HepG2 (cell line): Measurements from ENCODE around the gene ABHD4. TPM values are rescaled to one million over a fixed set of nuclear protein-coding genes. Genes with fewer than 3 reads are reported as not detected.

Experiments
- ATAC-seq: fragments of 200-7000 bp; cut with Tn5 transposase; 3 replicates; pipeline ENCODE4 v1.9.1; 2020; ENCODE audit warnings: mild to moderate bottlenecking, moderate library complexity
- Bru-seq: library from RNA; stranded (reverse); fragments of 400-500 nt; gene quantifications from one replicate; lab custom pipeline; 2021; lab: Mats Ljungman, UMichigan
- BruChase-seq, 2 experiments: library from RNA; stranded (reverse); fragments of 400-500 nt; gene quantifications; one replicate each; lab custom pipeline; 2021; lab: Mats Ljungman, UMichigan
- BruUV-seq: library from RNA; stranded (reverse); fragments of 400-500 nt; replicated peaks from 2 replicates; lab custom pipeline; 2021; lab: Mats Ljungman, UMichigan
- CTCF ChIA-PET: fragments of 300-600 bp; formaldehyde crosslinking; extraction: SDS; loops from one replicate; lab custom pipeline; 2021; ENCODE audit warnings: low total read pairs, inconsistent platforms, low intra/inter-chr PET ratio; lab: Yijun Ruan, JAX
- POLR2A ChIA-PET: fragments of 350-600 bp; sonication (Branson Sonifier 250); formaldehyde crosslinking; loops from one replicate; lab custom pipeline; 2020; ENCODE audit warnings: antibody characterized with exemption, inconsistent platforms; lab: Yijun Ruan, JAX
- DNase-seq: peaks from one replicate; pipeline ENCODE4 v3.0.0-alpha.2; 2015; ENCODE audit warnings: low spot score
- FAIRE-seq: peaks from 3 replicates; lab custom pipeline; 2011; peaks lifted over from hg19 to GRCh38; lab: Jason Lieb, UNC
- H2AFZ ChIP-seq: one replicate; pipeline ENCODE4 v1.6.1; 2011; ENCODE audit warnings: low read length, inconsistent platforms
- H3K27ac ChIP-seq: fragments of 300-600 bp; 3 replicates; pipeline ENCODE4 v1.8.0; 2011; ENCODE audit warnings: mixed run types, mild to moderate bottlenecking, mixed read lengths, low read length, inconsistent platforms; ENCODE audit not compliant: insufficient read depth; ENCODE audit errors: extremely low read length
- H3K27me3 ChIP-seq, 2 experiments: fragments of 200-600 bp in 1 of 2; 2 replicates in 1 of 2; 3 replicates in 1 of 2; pipeline versions ENCODE4 v1.6.0 to v1.8.0; 2011; ENCODE audit warnings: low read length in 2 of 2, mild to moderate bottlenecking in 2 of 2, moderate library complexity in 2 of 2, inconsistent platforms in 1 of 2; ENCODE audit not compliant: insufficient read depth in 2 of 2, control insufficient read depth in 1 of 2
- H3K36me3 ChIP-seq, 2 experiments: fragments of 200-600 bp in 1 of 2; replicated peaks in 1 of 2; 2 replicates in 1 of 2; 3 replicates in 1 of 2; pipeline versions ENCODE4 v1.5.1 to v1.8.0; 2011; ENCODE audit warnings: low read length in 2 of 2, inconsistent platforms in 1 of 2; ENCODE audit not compliant: insufficient read depth in 2 of 2, control insufficient read depth in 1 of 2
- H3K4me1 ChIP-seq: 2 replicates; pipeline ENCODE4 v1.5.1; 2012; ENCODE audit warnings: low read length, inconsistent platforms; ENCODE audit not compliant: insufficient read depth
- H3K4me2 ChIP-seq: 2 replicates; pipeline ENCODE4 v1.6.0; 2011; ENCODE audit warnings: low read depth, low read length, inconsistent platforms
- H3K4me3 ChIP-seq, 3 experiments: fragments of 200-600 bp in 1 of 3; sonication (generic), shearing (Covaris generic) in 1 of 3; replicated peaks in 1 of 3; 2 replicates each; pipeline ENCODE4 v1.5.1; 2011 to 2016; ENCODE audit warnings: low read length in 3 of 3, inconsistent platforms in 2 of 3, low read depth in 2 of 3, mild to moderate bottlenecking in 2 of 3, control low read depth in 1 of 3, mixed read lengths in 1 of 3; ENCODE audit not compliant: insufficient read depth in 1 of 3
- H3K79me2 ChIP-seq: one replicate; pipeline ENCODE4 v1.6.1; 2011; ENCODE audit warnings: low read length, inconsistent platforms; ENCODE audit not compliant: insufficient read depth
- H3K9ac ChIP-seq: 2 replicates; pipeline ENCODE4 v1.6.0; 2011; ENCODE audit warnings: mild to moderate bottlenecking, low read depth, low read length, inconsistent platforms; ENCODE audit not compliant: insufficient read depth
- H3K9me3 ChIP-seq: 2 replicates; pipeline ENCODE4 v1.5.1; 2012; ENCODE audit warnings: mild to moderate bottlenecking, low read length
- H4K20me1 ChIP-seq: 2 replicates; pipeline ENCODE4 v1.6.0; 2011; ENCODE audit warnings: inconsistent platforms, mild to moderate bottlenecking, low read length, moderate library complexity; ENCODE audit not compliant: insufficient read depth
- RARA ChIP-seq: IDR thresholded peaks from 2 replicates; pipeline ENCODE4 v1.6.1; 2016; ENCODE audit warnings: missing genetic modification reagents, missing compliant biosample characterization
- RBFOX2 ChIP-seq: fragments of 200-400 bp; formaldehyde crosslinking; IDR thresholded peaks from 2 replicates; pipeline ENCODE4 v1.6.1; 2017; ENCODE audit warnings: low read depth, mild to moderate bottlenecking, low read length
- WGBS: methylation state at CpG from one replicate; pipeline ENCODE4 v1.1.6; 2017; ENCODE audit warnings: low lambda C conversion rate; 5-methylcytosine and 5-hydroxymethylcytosine counted together
- in situ Hi-C: cut with HindIII; loops from 2 replicates; pipeline ENCODE4 v1.10.0; 2017; ENCODE audit warnings: low pct_unique_long_range_greater_than_20kb; ENCODE audit not compliant: extremely low pct_ligation_motif_present
- intact Hi-C: fragments of 100-400 bp; cut with micrococcal nuclease; formaldehyde crosslinking; loops from one replicate; pipeline ENCODE4 v1.10.0; 2022; ENCODE audit not compliant: unreplicated experiment
- long read RNA-seq, 2 experiments: library from RNA in 1 of 2; library from polyadenylated mRNA in 1 of 2; stranded (forward) in 1 of 2; unstranded in 1 of 2; transcript quantifications; one replicate each; pipeline ENCODE4 v2.0.0, GENCODE V29; 2019 to 2022
- polyA minus RNA-seq, 3 experiments: library from RNA; depleted of rRNA, polyadenylated mRNA; stranded (reverse); fragments of >200 nt; gene quantifications; 2 replicates each; pipeline ENCODE4 v1.2.3, GENCODE V29; 2011; ENCODE audit warnings: low replicate concordance in 1 of 3
- polyA plus RNA-seq, 8 experiments: library from polyadenylated mRNA; depleted of rRNA in 3 of 8; stranded (reverse) in 7 of 8; unstranded in 1 of 8; fragments of >200 nt; fragmentation: Illumina TruSeq in 4 of 8; extraction: Trizol in 4 of 8; gene quantifications; 2 replicates each; pipeline versions ENCODE4 v1.2.1 to v1.2.3, GENCODE V29; 2011 to 2016; ENCODE audit warnings: low read depth in 4 of 8, missing spikeins in 1 of 8, mixed read lengths in 1 of 8; ENCODE audit not compliant: insufficient read depth in 1 of 8
- total RNA-seq, 5 experiments: library from RNA; depleted of rRNA; stranded (reverse); fragments of >200 nt; fragmentation: Illumina TruSeq; extraction: Trizol; gene quantifications; 2 replicates each; pipeline ENCODE4 v1.2.3, GENCODE V29; 2016; ENCODE audit warnings: low read depth in 1 of 5
- TF ChIP-seq, protein P1 (sequence below), 2 experiments: fragments of 450-650 bp in 1 of 2; sonication (generic) in 1 of 2; formaldehyde crosslinking; IDR thresholded peaks; 2 replicates each; pipeline versions ENCODE4 v1.5.0 to v1.8.0; 2020 to 2022; ENCODE audit warnings: mild to moderate bottlenecking in 1 of 2, missing genetic modification reagents in 1 of 2
- TF ChIP-seq, protein P2 (sequence below): sonication (generic); formaldehyde crosslinking; IDR thresholded peaks from 2 replicates; pipeline ENCODE4 v1.4.0; 2020; ENCODE audit warnings: mild to moderate bottlenecking, missing genetic modification reagents

The ABHD4 gene, protein sequence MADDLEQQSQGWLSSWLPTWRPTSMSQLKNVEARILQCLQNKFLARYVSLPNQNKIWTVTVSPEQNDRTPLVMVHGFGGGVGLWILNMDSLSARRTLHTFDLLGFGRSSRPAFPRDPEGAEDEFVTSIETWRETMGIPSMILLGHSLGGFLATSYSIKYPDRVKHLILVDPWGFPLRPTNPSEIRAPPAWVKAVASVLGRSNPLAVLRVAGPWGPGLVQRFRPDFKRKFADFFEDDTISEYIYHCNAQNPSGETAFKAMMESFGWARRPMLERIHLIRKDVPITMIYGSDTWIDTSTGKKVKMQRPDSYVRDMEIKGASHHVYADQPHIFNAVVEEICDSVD
- total RNA-seq (2016; rRNA removed; fragmentation: Illumina TruSeq; extraction: Trizol) (16.1 and 22.8 TPM in 2 replicates), polyA plus RNA-seq (2011; rRNA removed) (47.5 and 48.1 TPM in 2 replicates), polyA minus RNA-seq (2011; rRNA and poly(A)+ RNA removed; ENCODE audit: low replicate concordance) (45.6 and 63.5 TPM in 2 replicates), Bru-seq, nascent RNA (percentile 82 among the genes with signal in this experiment), BruChase-seq, experiment 1, labeled RNA remaining after a 6-hour chase (percentile 82 among the genes with signal in this experiment), BruChase-seq, experiment 2, labeled RNA remaining after a 2-hour chase (percentile 76 among the genes with signal in this experiment)
- 1.9 and 2.6 TPM in 2 replicates for total RNA-seq (2016; cell fraction: cytosol; rRNA removed; fragmentation: Illumina TruSeq; extraction: Trizol; ENCODE audit: low read depth)
- total RNA-seq (2016; cell fraction: insoluble cytoplasmic fraction; rRNA removed; fragmentation: Illumina TruSeq; extraction: Trizol), result 13.5 and 23.6 TPM in 2 replicates
- total RNA-seq (2016; cell fraction: membrane; rRNA removed; fragmentation: Illumina TruSeq; extraction: Trizol), result 5.5 and 6.1 TPM in 2 replicates
- total RNA-seq (2016; cell fraction: nucleus; rRNA removed; fragmentation: Illumina TruSeq; extraction: Trizol), result 15.3 and 18.4 TPM in 2 replicates
- 40.5 and 42.2 TPM in 2 replicates for polyA plus RNA-seq (2011; cell fraction: cytosol; rRNA removed)
- polyA plus RNA-seq (2011; cell fraction: nucleus; rRNA removed), result 28.4 and 31.8 TPM in 2 replicates
- 28.4 and 31.9 TPM in 2 replicates for polyA plus RNA-seq (2012)
- polyA plus RNA-seq (2016; cell fraction: cytosol; fragmentation: Illumina TruSeq; extraction: Trizol; ENCODE audit: low read depth), result 4.3 and 5.4 TPM in 2 replicates
- polyA plus RNA-seq (2016; cell fraction: insoluble cytoplasmic fraction; fragmentation: Illumina TruSeq; extraction: Trizol; ENCODE audit: low read depth), result 31.7 and 36.0 TPM in 2 replicates
- polyA plus RNA-seq (2016; cell fraction: membrane; fragmentation: Illumina TruSeq; extraction: Trizol; ENCODE audit: low read depth), result 10.4 and 12.8 TPM in 2 replicates
- 27.4 and 28.0 TPM in 2 replicates for polyA plus RNA-seq (2016; cell fraction: nucleus; fragmentation: Illumina TruSeq; extraction: Trizol; ENCODE audit: insufficient read depth, low read depth)
- polyA minus RNA-seq (2011; cell fraction: cytosol; rRNA and poly(A)+ RNA removed), result 14.6 and 19.0 TPM in 2 replicates
- 26.9 and 36.6 TPM in 2 replicates for polyA minus RNA-seq (2011; cell fraction: nucleus; rRNA and poly(A)+ RNA removed)
- long read RNA-seq, experiment 1, transcript ABHD4-203 (7 exons, 3,366 nt), result major isoform, 24 of 33 reads
- long read RNA-seq, experiment 1, partial matches to known transcripts, result 4 of 33 reads
- long read RNA-seq, experiment 1, other reads (novel, unspliced or antisense), result 5 of 33 reads
- long read RNA-seq, experiment 2, transcript ABHD4-203 (7 exons, 3,366 nt), result major isoform, 39 of 81 reads
- long read RNA-seq, experiment 2, partial matches to known transcripts, result 28 of 81 reads
- long read RNA-seq, experiment 2, other reads (novel, unspliced or antisense), result 13 of 81 reads

GRCh38 chr14:22598099-22598895, at the start of gene ABHD4:
TSS of gene ABHD4 (plus strand) at chr14:22598300. CDS start at chr14:22598307, 7 bp downstream.
- H3K27me3 ChIP-seq, result peaks cover 0 to 13% of the 10 kb centered on the region in 2 experiments; a peak in 2 of 5 replicates
- ChIA-PET POLR2A (interaction anchor here (0.6 to 4.9 kb wide), 21 partner anchors 8 to 409 kb away, joined by 3 to 139 read pairs (median 5); partner anchors contain the start of genes DAD1 and OXA1L), CTCF (interaction anchor here (1.5 to 1.9 kb wide), 4 partner anchors 9 to 54 kb away, joined by 3 to 8 read pairs (median 5); no protein-coding TSS in a partner anchor)
- H3K9ac ChIP-seq, result peak within 1 kb of the TSS; percentile 78
- intact Hi-C loops (loop anchor here (1.0 to 5.0 kb wide), 4 partner anchors 9 to 409 kb away; partner anchors contain the start of genes DAD1 and OR6J1), in situ Hi-C loops (loop anchor here (25.0 kb wide), 1 partner anchor 1514 kb away; the partner anchor contains the start of genes DCAF11 and NRL)
- no peaks in the 10 kb centered on the region for H4K20me1 ChIP-seq
- peaks cover 11% of the 10 kb centered on the region for H3K79me2 ChIP-seq
- FAIRE-seq (peak; percentile 48), ATAC-seq (peak; percentile 95), DNase-seq (peak; percentile 79)
- peak within 1 kb of the TSS; percentile 76 to 94 (median 82) for H3K4me3 ChIP-seq
- H3K9me3 ChIP-seq, result no peaks in the 10 kb centered on the region
- peak within 1 kb of the TSS; percentile 94 for H3K4me2 ChIP-seq
- H3K4me1 ChIP-seq, result peaks cover 34% of the 10 kb centered on the region
- BruUV-seq, result TSS peak; percentile 58
- peaks cover 7 to 19% of the 10 kb centered on the region in 2 experiments for H3K36me3 ChIP-seq
- H3K27ac ChIP-seq, result peak within 1 kb of the TSS; percentile 73
- WGBS, result under 1% methylated on average over 49 of the region's 49 CpGs
- H2AFZ ChIP-seq, result peak within 1 kb of the TSS; percentile 94
- TF ChIP-seq, protein P1, sequence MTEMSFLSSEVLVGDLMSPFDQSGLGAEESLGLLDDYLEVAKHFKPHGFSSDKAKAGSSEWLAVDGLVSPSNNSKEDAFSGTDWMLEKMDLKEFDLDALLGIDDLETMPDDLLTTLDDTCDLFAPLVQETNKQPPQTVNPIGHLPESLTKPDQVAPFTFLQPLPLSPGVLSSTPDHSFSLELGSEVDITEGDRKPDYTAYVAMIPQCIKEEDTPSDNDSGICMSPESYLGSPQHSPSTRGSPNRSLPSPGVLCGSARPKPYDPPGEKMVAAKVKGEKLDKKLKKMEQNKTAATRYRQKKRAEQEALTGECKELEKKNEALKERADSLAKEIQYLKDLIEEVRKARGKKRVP (CRISPR knock-in tag; IDR thresholded peaks at IDR 0.05), result peak in 1 of 2 experiments; percentile 63; a peak in 2 of 4 replicates
- TF ChIP-seq RBFOX2 (peak; percentile 92), RARA (CRISPR knock-in tag) (peak; percentile 19)
- TF ChIP-seq, protein P2, sequence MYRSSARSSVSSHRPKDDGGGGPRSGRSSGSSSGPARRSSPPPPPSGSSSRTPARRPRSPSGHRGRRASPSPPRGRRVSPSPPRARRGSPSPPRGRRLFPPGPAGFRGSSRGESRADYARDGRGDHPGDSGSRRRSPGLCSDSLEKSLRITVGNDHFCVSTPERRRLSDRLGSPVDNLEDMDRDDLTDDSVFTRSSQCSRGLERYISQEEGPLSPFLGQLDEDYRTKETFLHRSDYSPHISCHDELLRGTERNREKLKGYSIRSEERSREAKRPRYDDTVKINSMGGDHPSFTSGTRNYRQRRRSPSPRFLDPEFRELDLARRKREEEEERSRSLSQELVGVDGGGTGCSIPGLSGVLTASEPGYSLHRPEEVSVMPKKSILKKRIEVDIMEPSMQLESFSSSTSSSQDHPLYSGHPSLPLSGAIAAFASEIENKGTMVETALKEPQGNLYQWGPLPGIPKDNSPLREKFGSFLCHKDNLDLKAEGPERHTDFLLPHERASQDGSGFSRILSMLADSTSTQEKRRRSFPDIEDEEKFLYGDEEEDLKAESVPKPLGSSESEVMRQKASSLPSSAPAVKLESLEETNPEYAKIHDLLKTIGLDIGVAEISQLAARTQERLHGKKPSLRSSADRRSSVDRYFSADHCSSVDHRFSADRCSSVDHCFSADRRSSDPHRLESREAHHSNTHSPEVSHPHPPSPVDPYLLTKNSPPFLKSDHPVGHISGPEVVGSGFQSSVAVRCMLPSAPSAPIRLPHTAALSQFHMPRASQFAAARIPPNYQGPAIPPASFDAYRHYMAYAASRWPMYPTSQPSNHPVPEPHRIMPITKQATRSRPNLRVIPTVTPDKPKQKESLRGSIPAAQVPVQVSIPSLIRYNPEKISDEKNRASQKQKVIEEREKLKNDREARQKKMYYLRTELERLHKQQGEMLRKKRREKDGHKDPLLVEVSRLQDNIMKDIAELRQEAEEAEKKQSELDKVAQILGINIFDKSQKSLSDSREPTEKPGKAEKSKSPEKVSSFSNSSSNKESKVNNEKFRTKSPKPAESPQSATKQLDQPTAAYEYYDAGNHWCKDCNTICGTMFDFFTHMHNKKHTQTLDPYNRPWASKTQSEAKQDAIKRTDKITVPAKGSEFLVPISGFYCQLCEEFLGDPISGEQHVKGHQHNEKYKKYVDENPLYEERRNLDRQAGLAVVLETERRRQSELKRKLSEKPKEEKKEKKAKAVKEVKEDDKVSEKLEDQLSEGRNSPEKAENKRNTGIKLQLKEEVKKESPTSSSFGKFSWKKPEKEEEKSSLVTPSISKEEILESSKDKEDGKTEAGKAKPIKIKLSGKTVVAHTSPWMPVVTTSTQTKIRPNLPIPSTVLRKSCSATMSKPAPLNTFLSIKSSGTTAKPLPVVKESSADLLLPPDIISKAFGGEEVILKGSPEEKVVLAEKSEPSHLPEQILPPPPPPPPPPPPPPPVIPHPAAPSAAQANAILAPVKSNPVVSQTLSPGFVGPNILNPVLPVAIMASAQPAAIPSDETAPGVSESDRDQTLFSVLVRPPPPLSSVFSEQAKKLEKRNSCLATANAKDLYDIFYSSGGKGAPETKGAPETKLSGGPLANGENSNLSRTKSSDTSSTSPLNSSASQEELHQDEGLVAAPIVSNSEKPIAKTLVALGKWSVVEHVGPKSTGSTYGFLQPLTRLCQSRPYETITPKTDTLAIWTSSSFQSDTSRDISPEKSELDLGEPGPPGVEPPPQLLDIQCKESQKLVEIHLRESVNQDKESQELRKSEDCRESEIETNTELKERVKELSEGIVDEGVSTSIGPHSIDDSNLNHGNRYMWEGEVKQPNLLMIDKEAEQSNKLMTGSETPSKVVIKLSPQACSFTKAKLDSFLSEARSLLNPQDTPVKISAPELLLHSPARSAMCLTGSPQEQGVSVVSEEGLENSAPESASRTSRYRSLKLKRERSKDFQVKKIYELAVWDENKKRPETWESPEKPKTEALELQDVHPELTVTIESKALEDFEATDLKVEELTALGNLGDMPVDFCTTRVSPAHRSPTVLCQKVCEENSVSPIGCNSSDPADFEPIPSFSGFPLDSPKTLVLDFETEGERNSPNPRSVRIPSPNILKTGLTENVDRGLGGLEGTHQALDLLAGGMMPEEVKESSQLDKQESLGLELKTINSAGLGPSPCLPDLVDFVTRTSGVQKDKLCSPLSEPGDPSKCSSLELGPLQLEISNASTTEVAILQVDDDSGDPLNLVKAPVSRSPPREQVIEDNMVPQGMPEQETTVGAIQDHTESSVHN, result no peak; the same call in 1 of the 2 replicates
